ENCODE data around the gene APOB.
"Not testable (repeated sequence)": the region's sequence is repeated elsewhere in the genome, so short reads cannot be mapped to it uniquely, and the experiment has no call there.

Gene APOB

DNA sequence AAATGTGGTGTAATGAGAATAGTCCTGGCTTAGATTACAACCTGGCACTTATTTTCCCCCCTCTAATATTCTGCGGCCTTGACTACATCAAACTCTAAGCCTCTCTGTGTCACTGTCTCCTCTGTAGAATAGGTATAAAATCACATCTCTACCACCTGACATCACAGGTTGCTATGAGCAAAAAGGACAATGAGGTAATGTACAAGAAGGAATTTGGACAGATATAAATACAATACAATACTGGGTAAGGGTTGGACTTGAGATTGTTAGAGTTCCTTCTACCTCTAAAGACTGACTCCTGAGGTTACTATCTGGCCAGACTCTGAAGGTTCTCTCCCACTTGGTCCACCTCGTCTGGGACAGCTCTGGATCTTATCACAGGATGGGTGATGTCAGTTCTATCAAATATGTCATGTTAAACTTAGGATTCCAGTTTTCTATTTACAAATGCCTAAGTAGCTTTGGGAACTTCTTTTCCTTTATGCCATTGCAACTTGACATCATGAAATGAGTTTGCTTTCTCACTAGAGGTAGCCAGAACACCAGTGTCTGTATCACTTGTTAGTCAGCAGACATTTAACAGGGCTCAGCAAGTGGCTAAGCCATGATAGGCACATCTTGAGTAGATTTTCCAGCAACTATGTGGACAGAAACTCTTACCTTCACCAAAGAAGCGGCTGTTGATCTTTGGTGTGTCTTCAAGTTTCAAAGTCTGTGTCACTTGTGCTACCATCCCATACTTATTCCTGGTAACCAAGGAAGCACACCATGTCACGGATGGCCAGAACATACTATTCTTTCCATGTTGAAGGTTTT lies 9.5 kb downstream of the APOB start:
- Mint-ChIP-seq H3K27me3 (peaks cover 14% of the 10 kb centered on the region), H3K27ac (ENCODE audit: low read depth) (no peak overlapping the region), H3K36me3 (ENCODE audit: insufficient read depth) (peaks cover 1% of the 10 kb centered on the region), H3K4me1 (no peaks in the 10 kb centered on the region), H3K9me3 (no peaks in the 10 kb centered on the region), H3K4me3 (no peak overlapping the region)
- ATAC-seq (replicated peaks; ENCODE audit: extremely low read depth, poor library complexity, severe bottlenecking) (no peak), DNase-seq (ENCODE audit: low spot score in 2 of 2) (no peak)

GRCh38 chr2:21033237-21034155 lies 10.4 kb downstream of the APOB start:
- no peak overlapping the region for H3K4me3 Mint-ChIP-seq

GRCh38 chr2:21032338-21033236 lies 11.3 kb downstream of the APOB start:
- Mint-ChIP-seq H3K4me1 (no peaks in the 10 kb centered on the region), H3K4me3 (no peak overlapping the region), H3K36me3 (ENCODE audit: insufficient read depth) (peaks cover 1% of the 10 kb centered on the region), H3K27me3 (peaks cover 30% of the 10 kb centered on the region), H3K27ac (ENCODE audit: low read depth) (no peak overlapping the region), H3K9me3 (no peaks in the 10 kb centered on the region)
- ATAC-seq (replicated peaks; ENCODE audit: extremely low read depth, poor library complexity, severe bottlenecking) = no peak
- DNase-seq (ENCODE audit: low spot score in 2 of 2) = no peak

More at GRCh38 chr2:21033237-21034155, 10.4 kb downstream of the APOB start:
- H3K4me1 Mint-ChIP-seq = no peaks in the 10 kb centered on the region
- no peaks in the 10 kb centered on the region for H3K9me3 Mint-ChIP-seq
- DNase-seq (ENCODE audit: low spot score in 2 of 2) = no peak
- no peak for ATAC-seq (replicated peaks; ENCODE audit: extremely low read depth, poor library complexity, severe bottlenecking)
- H3K27ac Mint-ChIP-seq (ENCODE audit: low read depth) = no peak overlapping the region
- H3K27me3 Mint-ChIP-seq = peaks cover 22% of the 10 kb centered on the region
- peaks cover 1% of the 10 kb centered on the region for H3K36me3 Mint-ChIP-seq (ENCODE audit: insufficient read depth)

- no peaks in the 10 kb centered on the region for H3K9me3 Mint-ChIP-seq
- peaks cover 30% of the 10 kb centered on the region for H3K27me3 Mint-ChIP-seq
- H3K27ac Mint-ChIP-seq (ENCODE audit: low read depth) = no peak overlapping the region
- H3K36me3 Mint-ChIP-seq (ENCODE audit: insufficient read depth) = peaks cover 1% of the 10 kb centered on the region
- DNase-seq (ENCODE audit: low spot score in 2 of 2) (no peak), ATAC-seq (replicated peaks; ENCODE audit: extremely low read depth, poor library complexity, severe bottlenecking) (no peak)
- H3K4me1 Mint-ChIP-seq = no peaks in the 10 kb centered on the region
- H3K4me3 Mint-ChIP-seq = no peak overlapping the region
Observed at GRCh38 chr2:21030983-21031968, 12.6 kb downstream of the APOB start.

DNA sequence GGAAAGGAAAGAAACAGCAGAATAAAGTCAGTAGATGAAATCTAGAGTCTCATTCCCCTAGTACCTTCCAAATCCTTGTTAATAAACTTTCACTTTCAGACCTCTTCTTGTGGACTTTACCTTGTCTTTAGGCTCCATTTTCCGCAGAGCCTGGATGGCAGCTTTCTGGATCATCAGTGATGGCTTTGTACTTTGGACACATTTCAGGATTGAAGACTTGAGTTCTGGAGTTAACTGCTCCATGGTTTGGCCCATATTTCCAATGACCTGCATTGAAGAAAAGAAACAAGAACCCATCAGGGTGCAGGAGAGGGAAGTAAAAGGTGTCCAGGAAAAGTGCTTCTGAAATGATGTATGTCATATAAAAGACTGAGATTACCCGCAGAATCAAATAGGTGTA lies 14.4 kb downstream of the APOB start:
- Mint-ChIP-seq H3K4me1 (no peaks in the 10 kb centered on the region), H3K9me3 (no peaks in the 10 kb centered on the region), H3K27ac (ENCODE audit: low read depth) (no peak overlapping the region), H3K36me3 (ENCODE audit: insufficient read depth) (no peaks in the 10 kb centered on the region), H3K27me3 (peaks cover 30% of the 10 kb centered on the region), H3K4me3 (no peak overlapping the region)
- ATAC-seq (replicated peaks; ENCODE audit: extremely low read depth, poor library complexity, severe bottlenecking) (no peak), DNase-seq (ENCODE audit: low spot score in 2 of 2) (no peak)

- H3K36me3 Mint-ChIP-seq (ENCODE audit: insufficient read depth); H3K4me1 Mint-ChIP-seq; DNase-seq (ENCODE audit: low spot score in 2 of 2); H3K4me3 Mint-ChIP-seq; ATAC-seq (replicated peaks; ENCODE audit: extremely low read depth, poor library complexity, severe bottlenecking); H3K9me3 Mint-ChIP-seq; H3K27ac Mint-ChIP-seq (ENCODE audit: low read depth): not testable (repeated sequence)
- H3K27me3 Mint-ChIP-seq = peaks cover 30% of the 10 kb centered on the region
Observed at GRCh38 chr2:21028951-21029350, 14.9 kb downstream of the APOB start.

GRCh38 chr2:21028021-21028947 lies 15.6 kb downstream of the APOB start:
- Mint-ChIP-seq H3K27ac (ENCODE audit: low read depth) (no peak overlapping the region), H3K4me1 (no peaks in the 10 kb centered on the region), H3K4me3 (no peak overlapping the region), H3K27me3 (peaks cover 30% of the 10 kb centered on the region), H3K9me3 (no peaks in the 10 kb centered on the region), H3K36me3 (ENCODE audit: insufficient read depth) (no peaks in the 10 kb centered on the region)
- ATAC-seq (replicated peaks; ENCODE audit: extremely low read depth, poor library complexity, severe bottlenecking) (no peak), DNase-seq (ENCODE audit: low spot score in 2 of 2) (no peak)

- no peak for ATAC-seq (replicated peaks; ENCODE audit: extremely low read depth, poor library complexity, severe bottlenecking)
- H3K27ac Mint-ChIP-seq (ENCODE audit: low read depth) = no peak overlapping the region
- DNase-seq (ENCODE audit: low spot score in 2 of 2) = no peak
- no peaks in the 10 kb centered on the region for H3K9me3 Mint-ChIP-seq
- H3K4me3 Mint-ChIP-seq = no peak overlapping the region
- peaks cover 30% of the 10 kb centered on the region for H3K27me3 Mint-ChIP-seq
- H3K4me1 Mint-ChIP-seq = no peaks in the 10 kb centered on the region
- no peaks in the 10 kb centered on the region for H3K36me3 Mint-ChIP-seq (ENCODE audit: insufficient read depth)
Observed at GRCh38 chr2:21026479-21027282, 17.2 kb downstream of the APOB start.

GRCh38 chr2:21025690-21026478 lies 18.0 kb downstream of the APOB start:
- Mint-ChIP-seq H3K27me3 (peaks cover 29% of the 10 kb centered on the region), H3K36me3 (ENCODE audit: insufficient read depth) (no peaks in the 10 kb centered on the region), H3K4me1 (no peaks in the 10 kb centered on the region)

More at GRCh38 chr2:21025690-21026478, 18.0 kb downstream of the APOB start:
- no peak overlapping the region for H3K4me3 Mint-ChIP-seq
- no peak overlapping the region for H3K27ac Mint-ChIP-seq (ENCODE audit: low read depth)
- DNase-seq (ENCODE audit: low spot score in 2 of 2) (no peak), ATAC-seq (replicated peaks; ENCODE audit: extremely low read depth, poor library complexity, severe bottlenecking) (no peak)
- no peaks in the 10 kb centered on the region for H3K9me3 Mint-ChIP-seq
